Thymus (tissue), 11 donors: ENCODE data around the gene IFIT2. TPM values are rescaled to one million over a fixed set of nuclear protein-coding genes. Genes with fewer than 3 reads are reported as not detected.
A peak's percentile ranks its signal among the peaks of the same experiment; 100 is the strongest.
"Not testable (repeated sequence)": the region's sequence is repeated elsewhere in the genome, so short reads cannot be mapped to it uniquely, and the experiment has no call there.

Experiments used
- DNase-seq, 9 donors: peaks; one replicate each; pipeline ENCODE4 v3.0.0-alpha.2; 2013; ENCODE audit warnings: low spot score in 9 of 9, low read depth in 6 of 9, missing footprints in 1 of 9
- H3K27ac ChIP-seq, 2 donors: one replicate each; pipeline ENCODE4 v1.5.1; 2013; ENCODE audit warnings: control low read depth in 1 of 2, low read depth in 1 of 2, low read length in 1 of 2, mild to moderate bottlenecking in 1 of 2, moderate library complexity in 1 of 2
- H3K27me3 ChIP-seq, 2 donors: one replicate each; pipeline ENCODE4 v1.5.1; 2013; ENCODE audit warnings: low read length in 1 of 2; ENCODE audit not compliant: control insufficient read depth in 2 of 2, insufficient read depth in 1 of 2
- H3K36me3 ChIP-seq, 2 donors: one replicate each; pipeline ENCODE4 v1.5.1; 2013; ENCODE audit warnings: low read length in 1 of 2, mild to moderate bottlenecking in 1 of 2, moderate library complexity in 1 of 2; ENCODE audit not compliant: control insufficient read depth in 2 of 2, insufficient read depth in 2 of 2
- H3K4me1 ChIP-seq, 2 donors: one replicate each; pipeline ENCODE4 v1.5.1; 2013; ENCODE audit warnings: low read length in 2 of 2; ENCODE audit not compliant: control insufficient read depth in 2 of 2, insufficient read depth in 2 of 2
- H3K4me3 ChIP-seq, 2 donors: one replicate each; pipeline ENCODE4 v1.5.1; 2013; ENCODE audit warnings: low read length in 2 of 2, control low read depth in 1 of 2, mild to moderate bottlenecking in 1 of 2
- H3K9me3 ChIP-seq, 2 donors: one replicate each; pipeline ENCODE4 v1.5.1; 2013; ENCODE audit warnings: low read length in 1 of 2, mild to moderate bottlenecking in 1 of 2; ENCODE audit not compliant: control insufficient read depth in 2 of 2, insufficient read depth in 1 of 2
- WGBS: extraction: QIAGEN DNeasy Blood & Tissue Kit; methylation state at CpG from one replicate; pipeline ENCODE4 v1.1.7; 2013; 5-methylcytosine and 5-hydroxymethylcytosine counted together
- polyA plus RNA-seq: library from polyadenylated mRNA; stranded (reverse); fragments of 200-250 nt; gene quantifications from one replicate; pipeline ENCODE4 v1.2.3, GENCODE V29; 2013
- total RNA-seq: library from RNA; stranded (reverse); fragments of 120-200 nt; gene quantifications from one replicate; pipeline ENCODE4 v1.2.4, GENCODE V29; 2013
- donor health status: healthy.

IFIT2 gene
- total and polyA plus RNA-seq, 2 donors: 8.7 to 16.0 TPM

DNA sequence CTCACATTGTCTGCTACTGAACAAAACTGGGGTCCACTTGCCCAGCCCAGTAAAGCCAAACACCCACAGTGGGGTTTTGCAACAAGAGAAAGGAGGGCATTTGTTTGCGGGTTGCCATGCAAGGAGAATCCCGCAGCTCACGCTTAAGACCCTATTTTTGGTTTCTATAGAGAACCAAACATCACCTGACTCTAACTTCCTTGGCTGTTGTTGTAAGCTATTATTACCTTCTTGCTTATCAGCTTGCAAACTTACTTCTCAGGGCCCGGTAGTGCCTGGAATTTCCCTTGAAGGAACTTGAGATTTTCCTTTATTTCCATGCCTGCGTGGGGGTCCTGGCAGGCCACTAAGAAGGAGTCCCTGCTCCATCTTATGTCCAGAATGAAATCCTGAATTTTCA is 46.6 kb downstream of the IFIT2 start:
- H3K27me3 ChIP-seq: no peaks in the 10 kb centered on the region
- DNase-seq: no peak
- no peaks in the 10 kb centered on the region for H3K9me3 ChIP-seq
- no peaks in the 10 kb centered on the region for H3K36me3 ChIP-seq
- H3K4me1 ChIP-seq: peaks cover 0 to 11% of the 10 kb centered on the region in 2 donors
- 87% methylated on average over 5 of the region's 5 CpGs for WGBS
- no peak overlapping the region for H3K4me3 ChIP-seq
- no peak overlapping the region for H3K27ac ChIP-seq

DNA sequence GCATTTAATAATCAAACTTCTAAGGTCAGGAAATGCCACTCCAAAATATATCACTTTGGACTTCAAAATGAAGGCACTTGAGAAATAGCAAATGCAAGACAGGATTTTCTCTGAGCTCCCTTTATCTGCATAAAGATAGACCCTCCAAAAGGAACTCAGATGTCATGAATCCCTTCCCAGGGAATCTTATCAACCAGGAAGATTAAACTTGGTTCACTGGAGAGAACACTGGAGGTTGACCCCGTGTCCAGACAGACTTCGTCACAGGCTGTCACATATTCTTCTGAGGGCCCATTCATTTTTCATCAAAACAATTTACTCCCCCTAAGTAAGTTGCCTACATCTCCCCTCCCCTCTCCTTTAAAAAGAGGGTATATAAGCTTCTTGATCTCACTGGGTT is 47.1 kb downstream of the IFIT2 start:
- no peak overlapping the region for H3K27ac ChIP-seq
- no peaks in the 10 kb centered on the region for H3K27me3 ChIP-seq
- DNase-seq: no peak
- WGBS: 96% methylated on average over 2 of the region's 2 CpGs
- H3K4me1 ChIP-seq: peaks cover 0 to 11% of the 10 kb centered on the region in 2 donors
- H3K4me3 ChIP-seq: no peak overlapping the region
- no peaks in the 10 kb centered on the region for H3K36me3 ChIP-seq
- no peaks in the 10 kb centered on the region for H3K9me3 ChIP-seq

- not testable (repeated sequence) for H3K9me3 ChIP-seq, H3K27me3 ChIP-seq, DNase-seq, H3K4me3 ChIP-seq, H3K36me3 ChIP-seq
- Histone ChIP-seq H3K4me1 (peaks cover 0 to 11% of the 10 kb centered on the region in 2 donors), H3K27ac (peak overlapping the region in 1 of 2 donors; percentile 66)
- WGBS: 63% methylated on average over 7 of the region's 7 CpGs
These were observed 48.9 kb downstream of the IFIT2 start for GRCh38 chr10:89350631-89351315.

GRCh38 chr10:89351412-89351779 is 49.5 kb downstream of the IFIT2 start:
- Histone ChIP-seq H3K27ac (peak overlapping the region in 1 of 2 donors; percentile 55), H3K27me3 (no peaks in the 10 kb centered on the region), H3K4me1 (peaks cover 0 to 11% of the 10 kb centered on the region in 2 donors), H3K4me3 (no peak overlapping the region), H3K36me3 (no peaks in the 10 kb centered on the region), H3K9me3 (no peaks in the 10 kb centered on the region)
- 88% methylated on average over 1 of the region's 1 CpG for WGBS
- DNase-seq: peak in 1 of 9 donors; percentile 21

DNA sequence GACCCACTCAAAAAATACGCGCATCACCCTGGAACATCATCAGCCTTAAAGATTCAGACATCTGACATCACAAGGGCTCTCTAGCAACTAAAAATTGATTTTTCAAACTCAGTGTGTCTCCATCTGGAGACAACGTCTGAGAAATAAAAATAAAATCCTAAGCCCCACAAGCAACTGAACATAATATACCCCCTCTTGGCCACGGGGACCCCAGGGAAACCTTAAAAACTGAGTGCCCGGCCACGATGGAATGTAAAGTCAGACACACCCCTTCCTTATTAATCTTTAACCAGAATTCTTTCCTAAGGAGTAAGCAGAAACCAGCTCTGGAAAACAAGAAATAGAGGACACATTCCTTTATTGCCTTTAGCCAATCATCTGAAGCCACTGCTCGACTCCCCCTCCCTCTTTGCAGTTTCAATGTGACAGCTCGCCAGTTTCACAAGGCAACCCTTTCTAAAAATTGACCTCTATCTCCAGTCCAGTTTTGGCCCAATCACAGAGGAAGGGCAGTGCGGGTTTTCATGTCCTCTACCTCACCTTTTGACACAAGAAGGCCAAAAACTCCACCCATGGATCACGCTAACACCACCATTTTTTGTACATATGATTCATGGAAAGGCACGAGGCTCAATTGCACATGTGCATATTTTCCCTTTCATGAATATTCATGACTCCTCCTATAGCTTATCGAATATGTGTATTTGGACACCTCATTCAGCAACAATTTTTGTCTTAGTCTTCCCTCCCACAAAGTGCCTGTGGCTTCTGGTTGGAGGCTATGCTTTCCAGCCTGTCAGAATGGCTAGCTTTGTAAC is 50.1 kb downstream of the IFIT2 start:
- no peaks in the 10 kb centered on the region for H3K36me3 ChIP-seq
- 94% methylated on average over 12 of the region's 12 CpGs for WGBS
- no peak for DNase-seq
- H3K27ac ChIP-seq: peak overlapping the region in 1 of 2 donors; percentile 55
- H3K4me1 ChIP-seq: peaks cover 0 to 11% of the 10 kb centered on the region in 2 donors
- H3K9me3 ChIP-seq: no peaks in the 10 kb centered on the region
- no peaks in the 10 kb centered on the region for H3K27me3 ChIP-seq
- no peak overlapping the region for H3K4me3 ChIP-seq

DNA sequence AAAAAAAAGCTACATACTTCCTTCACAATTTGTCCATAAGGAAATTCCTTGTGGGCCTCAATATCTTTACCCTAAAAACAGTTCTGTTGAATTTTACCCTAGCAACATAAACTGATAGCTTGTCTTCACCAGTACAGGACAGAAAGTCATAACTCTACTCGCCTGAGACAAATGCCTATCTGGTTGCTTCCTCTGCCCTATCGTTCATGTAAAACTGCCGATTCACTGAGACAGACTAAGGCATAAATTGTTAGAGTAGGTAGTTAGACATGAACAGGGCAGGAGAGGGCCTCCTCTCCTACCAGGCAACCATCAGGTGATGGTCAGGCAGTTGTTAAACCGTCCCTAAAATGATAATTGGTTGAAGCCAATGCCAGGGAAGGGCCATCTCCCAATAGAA is 51.0 kb downstream of the IFIT2 start:
- no peak overlapping the region for H3K27ac ChIP-seq
- WGBS: 80% methylated on average over 4 of the region's 4 CpGs

DNA sequence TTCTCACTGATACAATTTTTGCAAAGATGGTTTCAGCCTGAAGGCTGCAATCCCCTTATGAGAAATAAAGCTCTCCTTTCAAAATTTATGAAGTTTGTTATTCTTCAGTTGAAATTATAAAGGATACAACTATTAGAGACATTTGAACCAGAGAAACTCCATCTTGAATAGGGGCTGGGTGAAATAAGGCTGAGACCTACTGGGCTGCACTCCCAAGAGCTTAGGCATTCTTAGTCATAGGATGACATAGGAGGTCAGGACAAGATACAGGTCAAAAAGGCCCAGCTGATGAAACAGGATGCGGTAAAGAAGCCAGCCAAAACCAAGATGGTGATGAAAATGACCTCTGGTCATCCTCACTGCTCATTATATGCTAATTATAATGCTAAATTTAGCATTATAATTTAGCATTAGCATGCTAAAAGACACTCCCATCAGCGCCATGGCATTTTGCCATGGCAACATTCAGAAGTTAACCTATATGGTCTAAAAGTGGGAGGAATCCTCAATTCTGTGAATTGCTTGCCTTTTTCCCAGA is 53.6 kb downstream of the IFIT2 start:
- H3K9me3 ChIP-seq: no peaks in the 10 kb centered on the region
- H3K4me3 ChIP-seq: no peak overlapping the region
- no peaks in the 10 kb centered on the region for H3K27me3 ChIP-seq
- DNase-seq: no peak
- 99% methylated on average over 2 of the region's 2 CpGs for WGBS
- H3K36me3 ChIP-seq: no peaks in the 10 kb centered on the region
- H3K4me1 ChIP-seq: peaks cover 0 to 6% of the 10 kb centered on the region in 2 donors
- H3K27ac ChIP-seq: no peak overlapping the region

More for the DNA sequence above, 51.0 kb downstream of the IFIT2 start:
- H3K4me1 ChIP-seq: peaks cover 0 to 9% of the 10 kb centered on the region in 2 donors
- DNase-seq: no peak
- no peaks in the 10 kb centered on the region for H3K27me3 ChIP-seq
- no peak overlapping the region for H3K4me3 ChIP-seq
- no peaks in the 10 kb centered on the region for H3K9me3 ChIP-seq
- H3K36me3 ChIP-seq: no peaks in the 10 kb centered on the region

DNA sequence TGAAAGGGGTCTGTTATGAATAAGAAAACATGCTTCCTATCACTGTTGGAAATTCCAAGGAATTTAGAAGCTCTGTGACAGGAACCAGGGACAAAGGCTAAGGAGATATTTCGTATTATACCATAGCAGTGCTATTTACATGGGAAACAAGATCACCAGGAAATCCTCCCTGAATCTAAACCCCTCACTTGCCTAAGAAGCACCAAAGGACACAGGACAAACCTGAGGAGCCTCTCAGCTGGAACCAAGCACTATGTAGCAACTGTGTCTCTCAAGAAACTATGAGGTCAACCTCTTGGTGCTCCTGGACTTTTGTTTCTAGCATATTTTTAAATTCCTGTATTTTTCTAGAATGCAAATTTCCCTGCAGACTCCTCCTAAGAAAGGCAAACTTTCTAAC is 55.2 kb downstream of the IFIT2 start:
- no peak overlapping the region for H3K27ac ChIP-seq
- H3K36me3 ChIP-seq: no peaks in the 10 kb centered on the region
- H3K27me3 ChIP-seq: no peaks in the 10 kb centered on the region
- H3K4me1 ChIP-seq: peaks cover 0 to 2% of the 10 kb centered on the region in 2 donors
- no peak for DNase-seq
- H3K9me3 ChIP-seq: no peaks in the 10 kb centered on the region
- WGBS: 97% methylated on average over 1 of the region's 1 CpG
- H3K4me3 ChIP-seq: no peak overlapping the region

GRCh38 chr10:89357975-89358374 is 56.1 kb downstream of the IFIT2 start:
- no peak for DNase-seq
- no peaks in the 10 kb centered on the region for H3K4me1 ChIP-seq
- H3K36me3 ChIP-seq: no peaks in the 10 kb centered on the region
- no peak overlapping the region for H3K4me3 ChIP-seq
- H3K9me3 ChIP-seq: no peaks in the 10 kb centered on the region
- 33% methylated on average over 2 of the region's 2 CpGs for WGBS
- no peaks in the 10 kb centered on the region for H3K27me3 ChIP-seq
- H3K27ac ChIP-seq: no peak overlapping the region
